GM12878 (cell line): ENCODE results near the gene DENND6A. TPM values are rescaled to one million over a fixed set of nuclear protein-coding genes. Genes with fewer than 3 reads are reported as not detected.

Source experiments
- ATAC-seq: fragments of 200-7000 bp; cut with Tn5 transposase; 3 replicates; pipeline ENCODE4 v1.9.1; 2020; ENCODE audit warnings: mild to moderate bottlenecking, moderate library complexity
- BruUV-seq: library from RNA; stranded (reverse); fragments of 400-500 nt; replicated peaks from 2 replicates; lab custom pipeline; 2021; lab: Mats Ljungman, UMichigan
- CTCF ChIA-PET: fragments of 300-600 bp; sonication (Branson Sonifier 250); formaldehyde crosslinking; extraction: SDS; loops from one replicate; lab custom pipeline; 2021; ENCODE audit warnings: inconsistent platforms; lab: Yijun Ruan, JAX
- POLR2A ChIA-PET: fragments of 350-600 bp; formaldehyde crosslinking; extraction: SDS; loops from one replicate; lab custom pipeline; 2021; ENCODE audit warnings: inconsistent platforms; lab: Charles Lee
- RAD21 ChIA-PET: fragments of 300-600 bp; sonication (Branson Sonifier 250); formaldehyde crosslinking; loops from one replicate; lab custom pipeline; 2023; ENCODE audit warnings: antibody characterized with exemption; ENCODE audit not compliant: unreplicated experiment; lab: Charles Lee
- SMC1A ChIA-PET: fragments of 300-600 bp; sonication (Branson Sonifier 250); formaldehyde crosslinking; loops from one replicate; lab custom pipeline; 2023; ENCODE audit not compliant: unreplicated experiment, uncharacterized antibody; lab: Charles Lee
- DNase-seq: peaks from one replicate; pipeline ENCODE4 v3.0.0-alpha.2; 2011; ENCODE audit warnings: low read depth, low spot score
- FAIRE-seq: peaks from 3 replicates; lab custom pipeline; 2011; peaks lifted over from hg19 to GRCh38; lab: Jason Lieb, UNC
- H2AFZ ChIP-seq: 2 replicates; pipeline ENCODE4 v1.6.0; 2011; ENCODE audit warnings: low read depth, low read length, control low read depth; ENCODE audit not compliant: control insufficient read depth
- H3K27ac ChIP-seq: 2 replicates; pipeline ENCODE4 v1.5.1; 2011; ENCODE audit warnings: control low read depth; ENCODE audit not compliant: control insufficient read depth, insufficient read depth
- H3K27me3 ChIP-seq, 2 experiments: replicated peaks in 1 of 2; 2 replicates each; pipeline versions ENCODE4 v1.6.0 to v1.6.1; 2011; ENCODE audit warnings: low read length in 1 of 2; ENCODE audit not compliant: control insufficient read depth in 2 of 2, insufficient read depth in 2 of 2
- H3K36me3 ChIP-seq, 2 experiments: 2 replicates each; pipeline ENCODE4 v1.5.1; 2011; ENCODE audit warnings: low read length in 1 of 2; ENCODE audit not compliant: control insufficient read depth in 2 of 2, insufficient read depth in 2 of 2
- H3K4me1 ChIP-seq: 2 replicates; pipeline ENCODE4 v1.6.1; 2011; ENCODE audit warnings: mild to moderate bottlenecking, low read length, moderate library complexity, mixed read lengths; ENCODE audit not compliant: control insufficient read depth, insufficient read depth
- H3K4me2 ChIP-seq: 2 replicates; pipeline ENCODE4 v1.6.0; 2011; ENCODE audit warnings: control low read depth; ENCODE audit not compliant: control insufficient read depth, insufficient read depth
- H3K4me3 ChIP-seq: fragments of 200-600 bp; sonication (generic); 2 replicates; pipeline ENCODE4 v1.5.1; 2016
- H3K79me2 ChIP-seq: 2 replicates; pipeline ENCODE4 v1.6.0; 2011; ENCODE audit warnings: low read length; ENCODE audit not compliant: control insufficient read depth, insufficient read depth
- H3K9ac ChIP-seq: 2 replicates; pipeline ENCODE4 v1.8.0; 2011; ENCODE audit warnings: low read length, control low read depth, mixed read lengths; ENCODE audit not compliant: control insufficient read depth, insufficient read depth
- H3K9me3 ChIP-seq: replicated peaks from 3 replicates; pipeline ENCODE4 v1.5.1; 2011; ENCODE audit warnings: mild to moderate bottlenecking, low read length; ENCODE audit not compliant: control insufficient read depth, insufficient read depth
- H4K20me1 ChIP-seq: 2 replicates; pipeline ENCODE4 v1.6.0; 2011; ENCODE audit not compliant: control insufficient read depth, insufficient read depth
- ASH2L ChIP-seq: fragments of 300-600, 200-600 bp; sonication (generic); IDR thresholded peaks from 2 replicates; pipeline ENCODE4 v1.6.1; 2017; ENCODE audit warnings: low read depth, mild to moderate bottlenecking, borderline replicate concordance
- CEBPB ChIP-seq, 2 experiments: fragments of 150-350 bp in 1 of 2; IDR thresholded peaks; 2 replicates each; pipeline ENCODE4 v1.6.1; 2012 to 2014; ENCODE audit warnings: low read depth in 2 of 2, low read length in 2 of 2, borderline replicate concordance in 1 of 2, inconsistent platforms in 1 of 2
- EED ChIP-seq: sonication (generic); IDR thresholded peaks from 2 replicates; pipeline ENCODE4 v1.6.1; 2016; ENCODE audit warnings: antibody characterized with exemption, low read depth
- IKZF1 ChIP-seq: fragments of 450-650 bp; conservative IDR thresholded peaks from 2 replicates; pipeline ENCODE4 v1.6.1; 2017; ENCODE audit warnings: antibody characterized with exemption, mild to moderate bottlenecking
- IKZF2 ChIP-seq, 2 experiments: fragments of 450-650 bp; IDR thresholded peaks; 2 replicates each; pipeline ENCODE4 v1.6.1; 2017; ENCODE audit warnings: mild to moderate bottlenecking in 2 of 2, moderate library complexity in 2 of 2
- PML ChIP-seq: IDR thresholded peaks from 2 replicates; pipeline ENCODE4 v1.6.1; 2012; ENCODE audit warnings: low read length, inconsistent platforms
- POLR2A ChIP-seq: IDR thresholded peaks from 2 replicates; pipeline ENCODE4 v1.6.1; 2011; ENCODE audit warnings: low read depth, mild to moderate bottlenecking, low read length
- POU2F2 ChIP-seq: IDR thresholded peaks from 3 replicates; pipeline ENCODE4 v1.6.1; 2011; ENCODE audit warnings: low read depth, mild to moderate bottlenecking, low read length, borderline replicate concordance
- RBBP5 ChIP-seq: fragments of 200-600 bp; sonication (generic); conservative IDR thresholded peaks from 2 replicates; pipeline ENCODE4 v1.6.1; 2016
- RELB ChIP-seq: fragments of 450-650 bp; IDR thresholded peaks from 2 replicates; pipeline ENCODE4 v1.6.1; 2017; ENCODE audit warnings: low read depth, mild to moderate bottlenecking, moderate library complexity
- RUNX3 ChIP-seq: IDR thresholded peaks from 2 replicates; pipeline ENCODE4 v1.6.1; 2012; ENCODE audit warnings: low read length, inconsistent platforms
- SKIL ChIP-seq: fragments of 450-650 bp; IDR thresholded peaks from 2 replicates; pipeline ENCODE4 v1.6.1; 2017; ENCODE audit warnings: mild to moderate bottlenecking, low read depth, inconsistent platforms; ENCODE audit not compliant: poor library complexity, severe bottlenecking
- WGBS: methylation state at CpG from one replicate; pipeline ENCODE4 v1.1.6; 2016; ENCODE audit warnings: low lambda C conversion rate; ENCODE audit not compliant: insufficient replicate concordance, insufficient coverage; ENCODE audit errors: missing lambda C conversion rate; 5-methylcytosine and 5-hydroxymethylcytosine counted together
- in situ Hi-C: fragments of 300-500 bp; cut with MboI; formaldehyde crosslinking; loops from 9 replicates; pipeline ENCODE4 v1.14.3; 2018; ENCODE audit warnings: mixed read lengths
- intact Hi-C: fragments of 100-400 bp; cut with micrococcal nuclease; formaldehyde crosslinking; loops from one replicate; pipeline ENCODE4 v1.14.2; 2022; ENCODE audit not compliant: unreplicated experiment
- polyA plus RNA-seq, 11 experiments: library from polyadenylated mRNA; depleted of rRNA in 4 of 11; unstranded in 6 of 11; stranded (reverse) in 5 of 11; fragments of >200 nt; fragmentation: Nextera tagmentation in 4 of 11; fragmentation: Illumina TruSeq in 1 of 11; extraction: Ambion mirVana in 4 of 11; extraction: Trizol in 1 of 11; gene quantifications; 1 replicate in 1 of 11; 2 replicates in 10 of 11; pipeline versions ENCODE4 v1.2.1 to v1.2.3, GENCODE V29; 2011 to 2016; ENCODE audit warnings: inconsistent platforms in 2 of 11, missing spikeins in 2 of 11, low read depth in 1 of 11
- total RNA-seq, 4 experiments: library from RNA; depleted of rRNA in 3 of 4; stranded (reverse); fragments of >200 nt in 3 of 4; fragmentation: Illumina TruSeq in 1 of 4; extraction: Trizol in 1 of 4; gene quantifications; 2 replicates each; pipeline versions ENCODE4 v1.2.1 to v1.2.3, GENCODE V29; 2013 to 2021
- TF ChIP-seq, protein P1 (sequence below), 3 experiments: IDR thresholded peaks in 2 of 3; conservative IDR thresholded peaks in 1 of 3; 2 replicates each; pipeline ENCODE4 v1.5.1; 2011; ENCODE audit warnings: low read depth in 3 of 3, low read length in 3 of 3, mild to moderate bottlenecking in 3 of 3, control low read depth in 2 of 3, moderate library complexity in 2 of 3, inconsistent platforms in 1 of 3, mixed read lengths in 1 of 3; ENCODE audit not compliant: control insufficient read depth in 2 of 3, insufficient read depth in 1 of 3; ENCODE audit errors: extremely low read depth in 1 of 3

Gene DENND6A
- total and polyA plus RNA-seq, 10 of the 15 experiments (the other 5 are each of a cell fraction or from before 2014, with no cell fraction given) = 1.8 to 15.3 (median 10.3) TPM

GRCh38 chr3:57597127-57597923, 95.6 kb downstream of the DENND6A start, which contains the start of gene ARF4 (continued):
- no peak for TF ChIP-seq IKZF2 (IDR thresholded peaks at IDR 0.05)
- TF ChIP-seq, all 136 proteins: peak for 65

GRCh38 chr3:57596495-57597126, 96.3 kb downstream of the DENND6A start:
- Histone ChIP-seq H3K79me2 (peaks cover 73% of the 10 kb centered on the region), H3K9me3 (no peaks in the 10 kb centered on the region), H3K9ac (peak overlapping the region; percentile 97), H3K4me1 (no peaks in the 10 kb centered on the region; the same call in 1 of the 2 replicates), H3K4me2 (peak overlapping the region; percentile 63), H3K36me3 (peaks cover 0 to 2% of the 10 kb centered on the region in 2 experiments; a peak in 2 of 4 replicates), H2AFZ (peak overlapping the region; percentile 73), H3K27ac (peak overlapping the region; percentile 95), H3K4me3 (peak overlapping the region; percentile 91), H3K27me3 (no peaks in the 10 kb centered on the region), H4K20me1 (no peaks in the 10 kb centered on the region)
- WGBS = 0% methylated on average over 31 of the region's 31 CpGs
- TF ChIP-seq PML (no peak), SKIL (peak; percentile 37), EED (peak; percentile 64), POLR2A (peak; percentile 15), IKZF2 (IDR thresholded peaks at IDR 0.05) (peak in 1 of 2 experiments; percentile 63), CEBPB (IDR thresholded peaks at IDR 0.05; ENCODE audit: borderline replicate concordance in 1 of 2, low read depth in 2 of 2, low read length in 2 of 2) (no peak), RBBP5 (0 out of 2 replicates have a peak, but pooled peaks have one; percentile 19), RELB (peak; percentile 16; the same call in 1 of the 2 replicates), ASH2L (0 out of 2 replicates have a peak, but pooled peaks have one; percentile 49), IKZF1 (peak; percentile 62), RUNX3 (peak; percentile 69), POU2F2 (peak; percentile 25; the same call in 1 of the 3 replicates)
- TF ChIP-seq, protein P1, sequence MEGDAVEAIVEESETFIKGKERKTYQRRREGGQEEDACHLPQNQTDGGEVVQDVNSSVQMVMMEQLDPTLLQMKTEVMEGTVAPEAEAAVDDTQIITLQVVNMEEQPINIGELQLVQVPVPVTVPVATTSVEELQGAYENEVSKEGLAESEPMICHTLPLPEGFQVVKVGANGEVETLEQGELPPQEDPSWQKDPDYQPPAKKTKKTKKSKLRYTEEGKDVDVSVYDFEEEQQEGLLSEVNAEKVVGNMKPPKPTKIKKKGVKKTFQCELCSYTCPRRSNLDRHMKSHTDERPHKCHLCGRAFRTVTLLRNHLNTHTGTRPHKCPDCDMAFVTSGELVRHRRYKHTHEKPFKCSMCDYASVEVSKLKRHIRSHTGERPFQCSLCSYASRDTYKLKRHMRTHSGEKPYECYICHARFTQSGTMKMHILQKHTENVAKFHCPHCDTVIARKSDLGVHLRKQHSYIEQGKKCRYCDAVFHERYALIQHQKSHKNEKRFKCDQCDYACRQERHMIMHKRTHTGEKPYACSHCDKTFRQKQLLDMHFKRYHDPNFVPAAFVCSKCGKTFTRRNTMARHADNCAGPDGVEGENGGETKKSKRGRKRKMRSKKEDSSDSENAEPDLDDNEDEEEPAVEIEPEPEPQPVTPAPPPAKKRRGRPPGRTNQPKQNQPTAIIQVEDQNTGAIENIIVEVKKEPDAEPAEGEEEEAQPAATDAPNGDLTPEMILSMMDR (IDR thresholded peaks at IDR 0.05 in 2 of 3, conservative IDR thresholded peaks at IDR 0.05 in 1 of 3; ENCODE audit: control insufficient read depth in 2 of 3, extremely low read depth in 1 of 3, insufficient read depth in 1 of 3, low read depth in 3 of 3, low read length in 3 of 3) = no peak
- TSS peak; percentile 66 for BruUV-seq
- ChIA-PET SMC1A (interaction anchor here (0.6 to 2.4 kb wide), 9 partner anchors 36 to 259 kb away, joined by 3 to 14 read pairs (median 5); partner anchors contain the start of genes PDE12 and SLMAP), RAD21 (interaction anchor here (0.6 to 2.7 kb wide), 14 partner anchors 11 to 229 kb away, joined by 3 to 22 read pairs (median 4); partner anchors contain the start of genes PDE12 and SLMAP), CTCF (interaction anchor here (0.8 to 1.9 kb wide), 8 partner anchors 14 to 157 kb away, joined by 3 to 6 read pairs (median 4); partner anchors contain the start of gene PDE12), POLR2A (interaction anchor here (0.6 to 5.0 kb wide), 8 partner anchors 10 to 220 kb away, joined by 3 to 36 read pairs (median 3); partner anchors contain the start of genes DENND6A, PDE12 and SLMAP)
- in situ Hi-C loops (no loop called here), intact Hi-C loops (loop anchor here (1.0 to 5.0 kb wide), 4 partner anchors 40 to 161 kb away; partner anchors contain the start of genes PDE12 and SLMAP)
- no peak for FAIRE-seq
- ATAC-seq = peak; percentile 28
- DNase-seq = peak; percentile 9
